Stimulated activated naive B cell treated with anti-CD40 and anti-IgM and Interleukin-4, amounts not matched to agents 10 μg/mL and 1 μg/mL and 100 μg/mL, for 72 hours (primary cell): ENCODE measurements around the gene GRK5.

Source experiments
- ATAC-seq, 2 donors: fragments of 150-1000 bp; cut with Tn5 transposase; replicated peaks; 2 replicates each; pipeline ENCODE4 v1.10.0; 2021; ENCODE audit warnings: moderate library complexity in 1 of 2
- DNase-seq: peaks from one replicate; pipeline ENCODE4 v3.0.0; 2021
- H3K27ac Mint-ChIP-seq: one replicate; pipeline ENCODE4 v1.8.0; 2022; ENCODE audit warnings: mild to moderate bottlenecking, mixed read lengths
- H3K27me3 Mint-ChIP-seq, 2 donors: one replicate each; pipeline ENCODE4 v1.8.0; 2022; ENCODE audit warnings: mixed read lengths in 2 of 2
- H3K36me3 Mint-ChIP-seq, 2 donors: one replicate each; pipeline ENCODE4 v1.8.0; 2022; ENCODE audit warnings: mixed read lengths in 2 of 2, mild to moderate bottlenecking in 1 of 2
- H3K4me1 Mint-ChIP-seq, 2 donors: one replicate each; pipeline ENCODE4 v1.8.0; 2022; ENCODE audit warnings: mixed read lengths in 2 of 2, mild to moderate bottlenecking in 1 of 2
- H3K4me3 Mint-ChIP-seq, 2 donors: one replicate each; pipeline ENCODE4 v1.8.0; 2022; ENCODE audit warnings: mild to moderate bottlenecking in 2 of 2, mixed read lengths in 2 of 2, moderate library complexity in 1 of 2
- H3K9me3 Mint-ChIP-seq, 2 donors: one replicate each; pipeline ENCODE4 v1.8.0; 2022; ENCODE audit warnings: mixed read lengths in 2 of 2, mild to moderate bottlenecking in 1 of 2

Gene GRK5

GRCh38 chr10:119241066-119241465, 33.7 kb downstream of the GRK5 start:
- no peak for ATAC-seq
- peaks cover 5 to 6% of the 10 kb centered on the region in 2 donors for H3K36me3 Mint-ChIP-seq
- H3K27ac Mint-ChIP-seq: no peak overlapping the region

GRCh38 chr10:119242186-119242585, 34.8 kb downstream of the GRK5 start:
- peaks cover 19 to 33% of the 10 kb centered on the region in 2 donors for H3K4me1 Mint-ChIP-seq

More at GRCh38 chr10:119241066-119241465, 33.7 kb downstream of the GRK5 start:
- Mint-ChIP-seq H3K4me1 (peaks cover 23 to 40% of the 10 kb centered on the region in 2 donors), H3K27me3 (no peaks in the 10 kb centered on the region), H3K9me3 (peaks cover 0 to 2% of the 10 kb centered on the region in 2 donors), H3K4me3 (no peak overlapping the region)
- DNase-seq: no peak

GRCh38 chr10:119243488-119243887, 36.1 kb downstream of the GRK5 start:
- no peak for ATAC-seq
- no peak overlapping the region for H3K27ac Mint-ChIP-seq
- no peak overlapping the region for H3K4me3 Mint-ChIP-seq

More at GRCh38 chr10:119242186-119242585, 34.8 kb downstream of the GRK5 start:
- no peak for DNase-seq
- no peak for ATAC-seq
- Mint-ChIP-seq H3K9me3 (peaks cover 0 to 2% of the 10 kb centered on the region in 2 donors), H3K27ac (no peak overlapping the region), H3K4me3 (no peak overlapping the region), H3K36me3 (peaks cover 5 to 6% of the 10 kb centered on the region in 2 donors), H3K27me3 (no peaks in the 10 kb centered on the region)

GRCh38 chr10:119243967-119244366, 36.6 kb downstream of the GRK5 start:
- Mint-ChIP-seq H3K4me1 (peaks cover 10 to 18% of the 10 kb centered on the region in 2 donors), H3K9me3 (peaks cover 0 to 2% of the 10 kb centered on the region in 2 donors), H3K36me3 (peaks cover 5 to 6% of the 10 kb centered on the region in 2 donors), H3K4me3 (no peak overlapping the region), H3K27ac (no peak overlapping the region), H3K27me3 (no peaks in the 10 kb centered on the region)
- ATAC-seq (no peak), DNase-seq (no peak)

More at GRCh38 chr10:119243488-119243887, 36.1 kb downstream of the GRK5 start:
- Mint-ChIP-seq H3K36me3 (peaks cover 5 to 6% of the 10 kb centered on the region in 2 donors), H3K27me3 (no peaks in the 10 kb centered on the region), H3K4me1 (peaks cover 10 to 20% of the 10 kb centered on the region in 2 donors), H3K9me3 (peaks cover 0 to 2% of the 10 kb centered on the region in 2 donors)
- no peak for DNase-seq

GRCh38 chr10:119245272-119245671, 37.9 kb downstream of the GRK5 start:
- peaks cover 10 to 24% of the 10 kb centered on the region in 2 donors for H3K4me1 Mint-ChIP-seq
- H3K27ac Mint-ChIP-seq: no peak overlapping the region
- no peak for DNase-seq
- H3K27me3 Mint-ChIP-seq: no peaks in the 10 kb centered on the region
- H3K36me3 Mint-ChIP-seq: peaks cover 5 to 6% of the 10 kb centered on the region in 2 donors
- H3K9me3 Mint-ChIP-seq: peaks cover 0 to 2% of the 10 kb centered on the region in 2 donors
- no peak overlapping the region for H3K4me3 Mint-ChIP-seq
- no peak for ATAC-seq

- Mint-ChIP-seq H3K4me3 (no peak overlapping the region), H3K27ac (peak overlapping the region; percentile 33), H3K4me1 (peaks cover 13 to 33% of the 10 kb centered on the region in 2 donors), H3K27me3 (no peaks in the 10 kb centered on the region), H3K36me3 (peaks cover 5 to 6% of the 10 kb centered on the region in 2 donors), H3K9me3 (peaks cover 0 to 2% of the 10 kb centered on the region in 2 donors)
- ATAC-seq (no peak), DNase-seq (no peak)
Observed at GRCh38 chr10:119246862-119247549, 39.6 kb downstream of the GRK5 start.

GRCh38 chr10:119247550-119247894, 40.2 kb downstream of the GRK5 start:
- Mint-ChIP-seq H3K4me1 (peaks cover 11 to 32% of the 10 kb centered on the region in 2 donors), H3K27me3 (no peaks in the 10 kb centered on the region), H3K27ac (no peak overlapping the region), H3K36me3 (peaks cover 4 to 5% of the 10 kb centered on the region in 2 donors), H3K9me3 (peaks cover 0 to 2% of the 10 kb centered on the region in 2 donors), H3K4me3 (no peak overlapping the region)
- ATAC-seq (no peak), DNase-seq (no peak)

- ATAC-seq: no peak
- no peak for DNase-seq
- Mint-ChIP-seq H3K27me3 (no peaks in the 10 kb centered on the region), H3K27ac (no peak overlapping the region), H3K9me3 (no peaks in the 10 kb centered on the region), H3K4me3 (no peak overlapping the region), H3K4me1 (peaks cover 13 to 33% of the 10 kb centered on the region in 2 donors), H3K36me3 (no peaks in the 10 kb centered on the region)
Observed at GRCh38 chr10:119248184-119248583, 40.8 kb downstream of the GRK5 start.

- Mint-ChIP-seq H3K27ac (no peak overlapping the region), H3K4me1 (peaks cover 17 to 38% of the 10 kb centered on the region in 2 donors), H3K27me3 (no peaks in the 10 kb centered on the region)
Observed at GRCh38 chr10:119248681-119249080, 41.3 kb downstream of the GRK5 start.

GRCh38 chr10:119250641-119251314, 43.4 kb downstream of the GRK5 start:
- Mint-ChIP-seq H3K9me3 (no peaks in the 10 kb centered on the region), H3K4me3 (no peak overlapping the region), H3K4me1 (peaks cover 25 to 54% of the 10 kb centered on the region in 2 donors), H3K27me3 (no peaks in the 10 kb centered on the region), H3K36me3 (no peaks in the 10 kb centered on the region), H3K27ac (peak overlapping the region; percentile 14)
- ATAC-seq (peak; percentile 73 to 81), DNase-seq (no peak)

More at GRCh38 chr10:119248681-119249080, 41.3 kb downstream of the GRK5 start:
- no peak overlapping the region for H3K4me3 Mint-ChIP-seq
- no peak for DNase-seq
- ATAC-seq: no peak
- no peaks in the 10 kb centered on the region for H3K9me3 Mint-ChIP-seq
- no peaks in the 10 kb centered on the region for H3K36me3 Mint-ChIP-seq

GRCh38 chr10:119251315-119251708, 43.9 kb downstream of the GRK5 start:
- no peaks in the 10 kb centered on the region for H3K9me3 Mint-ChIP-seq
- H3K36me3 Mint-ChIP-seq: no peaks in the 10 kb centered on the region
- ATAC-seq (no peak), DNase-seq (no peak)
- no peaks in the 10 kb centered on the region for H3K27me3 Mint-ChIP-seq
- no peak overlapping the region for H3K27ac Mint-ChIP-seq
- H3K4me1 Mint-ChIP-seq: peaks cover 25 to 54% of the 10 kb centered on the region in 2 donors
- H3K4me3 Mint-ChIP-seq: no peak overlapping the region

- H3K36me3 Mint-ChIP-seq: peaks cover 2 to 5% of the 10 kb centered on the region in 2 donors
- H3K4me3 Mint-ChIP-seq: no peak overlapping the region
- H3K27ac Mint-ChIP-seq: no peak overlapping the region
- H3K27me3 Mint-ChIP-seq: no peaks in the 10 kb centered on the region
- peaks cover 0 to 2% of the 10 kb centered on the region in 2 donors for H3K9me3 Mint-ChIP-seq
- H3K4me1 Mint-ChIP-seq: peaks cover 25 to 61% of the 10 kb centered on the region in 2 donors
- DNase-seq (no peak), ATAC-seq (no peak)
Observed at GRCh38 chr10:119252051-119252465, 44.7 kb downstream of the GRK5 start.

- H3K4me1 Mint-ChIP-seq: peaks cover 25 to 61% of the 10 kb centered on the region in 2 donors
- DNase-seq (no peak), ATAC-seq (no peak)
- peaks cover 0 to 2% of the 10 kb centered on the region in 2 donors for H3K9me3 Mint-ChIP-seq
- H3K4me3 Mint-ChIP-seq: peak overlapping the region in 1 of 2 donors; percentile 47
- H3K27ac Mint-ChIP-seq: peak overlapping the region; percentile 81
- H3K36me3 Mint-ChIP-seq: peaks cover 2 to 5% of the 10 kb centered on the region in 2 donors
- no peaks in the 10 kb centered on the region for H3K27me3 Mint-ChIP-seq
Observed at GRCh38 chr10:119252470-119253151, 45.2 kb downstream of the GRK5 start.

GRCh38 chr10:119253433-119254174, 46.2 kb downstream of the GRK5 start:
- peaks cover 2 to 5% of the 10 kb centered on the region in 2 donors for H3K36me3 Mint-ChIP-seq
- DNase-seq (peak; percentile 33), ATAC-seq (peak; percentile 88 to 91)
- peaks cover 0 to 2% of the 10 kb centered on the region in 2 donors for H3K9me3 Mint-ChIP-seq
- H3K27me3 Mint-ChIP-seq: no peaks in the 10 kb centered on the region
- H3K27ac Mint-ChIP-seq: peak overlapping the region; percentile 93
- H3K4me1 Mint-ChIP-seq: peaks cover 25 to 61% of the 10 kb centered on the region in 2 donors
- peak overlapping the region; percentile 36 to 52 for H3K4me3 Mint-ChIP-seq
